ENCODE measurements around the gene ABLIM2. TPM values are rescaled to one million over a fixed set of nuclear protein-coding genes. Genes with fewer than 3 reads are reported as not detected.

Gene ABLIM2
- total and polyA plus RNA-seq, 2 of the 13 experiments (the other 11 are each of a cell fraction or from before 2014, with no cell fraction given), result 0.20 to 0.37 TPM

DNA sequence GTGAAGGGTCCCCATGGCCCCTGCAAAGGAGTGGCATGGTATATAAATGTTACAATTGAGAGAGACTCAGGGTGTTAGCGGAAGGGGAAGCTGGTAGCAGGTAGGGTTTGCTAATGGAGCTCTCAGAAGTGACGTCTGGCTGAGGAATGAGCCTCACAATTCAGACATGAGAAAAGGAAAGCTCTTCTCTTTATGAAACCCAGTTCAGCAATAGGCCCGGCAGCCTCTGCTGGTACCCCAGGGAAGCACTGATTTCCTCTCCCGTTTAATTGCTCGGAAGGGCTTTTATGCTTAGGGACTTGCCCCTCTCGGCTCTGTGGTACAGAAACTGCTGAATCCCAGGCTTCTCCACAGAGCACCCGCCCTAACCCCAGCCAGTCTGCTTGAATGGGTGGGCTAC, 199.5 kb downstream of the ABLIM2 start (continued):
- TF ChIP-seq SNAI1 (CRISPR knock-in tag; IDR thresholded peaks at IDR 0.05; ENCODE audit: borderline replicate concordance), result no peak
- no peak for TF ChIP-seq ZNF605 (CRISPR knock-in tag; IDR thresholded peaks at IDR 0.05)

- H3K27me3 ChIP-seq (ENCODE audit: control insufficient read depth in 1 of 2, insufficient read depth in 2 of 2, low read length in 2 of 2), result peaks cover 0 to 29% of the 10 kb centered on the region in 2 experiments; a peak in 4 of 5 replicates
- H3K4me2 ChIP-seq (ENCODE audit: low read depth, low read length), result peak overlapping the region; percentile 74
- H3K36me3 ChIP-seq (replicated peaks in 1 of 2; ENCODE audit: control insufficient read depth in 1 of 2, insufficient read depth in 2 of 2, low read length in 2 of 2), result no peaks in the 10 kb centered on the region
- peak overlapping the region; percentile 34 for H2AFZ ChIP-seq (ENCODE audit: low read length)
- 42% methylated on average over 11 of the region's 11 CpGs for WGBS (ENCODE audit: low lambda C conversion rate)
- no peaks in the 10 kb centered on the region for H4K20me1 ChIP-seq (ENCODE audit: insufficient read depth, low read length)
- BruUV-seq (replicated peaks), result no TSS peak
- in situ Hi-C loops (cut with HindIII; ENCODE audit: extremely low pct_ligation_motif_present, low pct_unique_long_range_greater_than_20kb), result no loop called here
- intact Hi-C loops (cut with micrococcal nuclease; ENCODE audit: unreplicated experiment), result no loop called here
- H3K79me2 ChIP-seq (ENCODE audit: insufficient read depth, low read length), result no peaks in the 10 kb centered on the region
- DNase-seq (ENCODE audit: low spot score) (no peak), FAIRE-seq (no peak), ATAC-seq (peak; percentile 28)
- CTCF ChIA-PET (ENCODE audit: low intra/inter-chr PET ratio, low total read pairs), result no interaction called here
- no peak overlapping the region; a peak in 1 of 6 replicates for H3K4me3 ChIP-seq (replicated peaks in 1 of 3; ENCODE audit: insufficient read depth in 1 of 3, low read depth in 2 of 3, low read length in 3 of 3)
- TF ChIP-seq ZNF354B (CRISPR knock-in tag; IDR thresholded peaks at IDR 0.05), result no peak
- peak; percentile 84; the same call in 1 of the 2 replicates for TF ChIP-seq ZKSCAN5 (CRISPR knock-in tag; IDR thresholded peaks at IDR 0.05)
- H3K9ac ChIP-seq (ENCODE audit: insufficient read depth, low read depth, low read length), result 0 out of 2 replicates have a peak overlapping the region, but pooled peaks have one; percentile 7
- no peaks in the 10 kb centered on the region for H3K9me3 ChIP-seq (ENCODE audit: low read length)
- H3K4me1 ChIP-seq (ENCODE audit: insufficient read depth, low read length), result peaks cover 48% of the 10 kb centered on the region
- POLR2A ChIA-PET, result interaction anchor here (1.6 kb wide), 1 partner anchor 17 kb away, joined by 6 read pairs; the partner anchor contains the start of gene AFAP1
- no peak overlapping the region for H3K27ac ChIP-seq (ENCODE audit: extremely low read length, insufficient read depth, low read length)
These were observed 201.5 kb downstream of the ABLIM2 start for GRCh38 chr4:7956934-7957656.

- peak overlapping the region in 1 of 3 experiments; percentile 44; a peak in 3 of 6 replicates for H3K4me3 ChIP-seq (replicated peaks in 1 of 3; ENCODE audit: insufficient read depth in 1 of 3, low read depth in 2 of 3, low read length in 3 of 3)
- no peaks in the 10 kb centered on the region for H3K9me3 ChIP-seq (ENCODE audit: low read length)
- no TSS peak for BruUV-seq (replicated peaks)
- H3K27ac ChIP-seq (ENCODE audit: extremely low read length, insufficient read depth, low read length), result no peak overlapping the region
- peak; percentile 84 for ATAC-seq
- POLR2A ChIA-PET, result interaction anchor here (1.6 kb wide), 1 partner anchor 17 kb away, joined by 6 read pairs; the partner anchor contains the start of gene AFAP1
- DNase-seq (ENCODE audit: low spot score), result peak; percentile 56
- no peak overlapping the region for H3K9ac ChIP-seq (ENCODE audit: insufficient read depth, low read depth, low read length)
- H3K79me2 ChIP-seq (ENCODE audit: insufficient read depth, low read length), result no peaks in the 10 kb centered on the region
- peaks cover 41% of the 10 kb centered on the region for H3K4me1 ChIP-seq (ENCODE audit: insufficient read depth, low read length)
- in situ Hi-C loops (cut with HindIII; ENCODE audit: extremely low pct_ligation_motif_present, low pct_unique_long_range_greater_than_20kb), result no loop called here
- intact Hi-C loops (cut with micrococcal nuclease; ENCODE audit: unreplicated experiment), result no loop called here
- 38% methylated on average over 6 of the region's 8 CpGs for WGBS (ENCODE audit: low lambda C conversion rate)
- H2AFZ ChIP-seq (ENCODE audit: low read length), result peak overlapping the region; percentile 34
- H3K36me3 ChIP-seq (replicated peaks in 1 of 2; ENCODE audit: control insufficient read depth in 1 of 2, insufficient read depth in 2 of 2, low read length in 2 of 2), result no peaks in the 10 kb centered on the region
- FAIRE-seq, result no peak
- peaks cover 0 to 30% of the 10 kb centered on the region in 2 experiments; a peak in 4 of 5 replicates for H3K27me3 ChIP-seq (ENCODE audit: control insufficient read depth in 1 of 2, insufficient read depth in 2 of 2, low read length in 2 of 2)
- no peaks in the 10 kb centered on the region for H4K20me1 ChIP-seq (ENCODE audit: insufficient read depth, low read length)
- CTCF ChIA-PET (ENCODE audit: low intra/inter-chr PET ratio, low total read pairs), result no interaction called here
- H3K4me2 ChIP-seq (ENCODE audit: low read depth, low read length), result peak overlapping the region; percentile 74
- TF ChIP-seq NCOA2 (CRISPR knock-in tag; IDR thresholded peaks at IDR 0.05) (no peak), ZNF768 (CRISPR knock-in tag; IDR thresholded peaks at IDR 0.05) (peak; percentile 89), SOX6 (IDR thresholded peaks at IDR 0.05) (no peak), SOX6 (CRISPR knock-in tag; IDR thresholded peaks at IDR 0.05) (peak; percentile 20; the same call in 1 of the 2 replicates), ZKSCAN5 (CRISPR knock-in tag; IDR thresholded peaks at IDR 0.05) (no peak), KAT2B (IDR thresholded peaks at IDR 0.05; ENCODE audit: borderline replicate concordance, low read depth, low read length) (no peak), FOSL2 (CRISPR knock-in tag; IDR thresholded peaks at IDR 0.05) (peak; percentile 62), RARA (CRISPR knock-in tag; IDR thresholded peaks at IDR 0.05) (peak; percentile 56; the same call in 1 of the 2 replicates), XRCC5 (optimal IDR thresholded peaks at IDR 0.05; ENCODE audit: low read length) (peak; percentile 19), ZBTB1 (CRISPR knock-in tag; IDR thresholded peaks at IDR 0.05; ENCODE audit: borderline replicate concordance) (no peak)
These were observed 202.3 kb downstream of the ABLIM2 start for GRCh38 chr4:7956270-7956808.

Measured in HepG2 (cell line).